T-helper 17 cell (primary cell): Measurements from ENCODE around the gene GPNMB. TPM values are rescaled to one million over a fixed set of nuclear protein-coding genes. Genes with fewer than 3 reads are reported as not detected.
"Not testable (repeated sequence)": the region's sequence is repeated elsewhere in the genome, so short reads cannot be mapped to it uniquely, and the experiment has no call there.

Experiments used
- ATAC-seq: fragments of 150-1000 bp; cut with Tn5 transposase; 2 replicates; pipeline ENCODE4 v1.10.0; 2021; ENCODE audit warnings: mild to moderate bottlenecking, moderate library complexity
- DNase-seq, 3 donors: peaks; one replicate each; pipeline versions ENCODE4 v3.0.0 to v3.0.0-alpha.2; 2020 to 2021
- H3K9me3 ChIP-seq: one replicate; pipeline ENCODE4 v1.7.0; 2013; ENCODE audit warnings: low read length, mild to moderate bottlenecking; ENCODE audit not compliant: control insufficient read depth, poor library complexity, severe bottlenecking
- H3K27ac Mint-ChIP-seq: one replicate; pipeline ENCODE4 v1.8.0; 2022; ENCODE audit warnings: mild to moderate bottlenecking, moderate library complexity, mixed read lengths
- H3K27me3 Mint-ChIP-seq: one replicate; pipeline ENCODE4 v1.8.0; 2022; ENCODE audit warnings: mixed read lengths
- H3K36me3 Mint-ChIP-seq: one replicate; pipeline ENCODE4 v1.8.0; 2022; ENCODE audit warnings: low read depth, mixed read lengths
- H3K4me1 Mint-ChIP-seq: one replicate; pipeline ENCODE4 v1.8.0; 2022; ENCODE audit warnings: mild to moderate bottlenecking, mixed read lengths
- H3K4me3 Mint-ChIP-seq: one replicate; pipeline ENCODE4 v1.8.0; 2022; ENCODE audit warnings: mild to moderate bottlenecking, moderate library complexity, mixed read lengths
- total RNA-seq, 4 donors: library from RNA in 2 of 4; stranded (reverse) in 2 of 4; gene quantifications; one replicate each; pipeline ENCODE4 v1.2.3 and lab custom pipeline; 2022 to 2026

Gene GPNMB
- total RNA-seq, 2 donors from 2014 or later = not detected

DNA sequence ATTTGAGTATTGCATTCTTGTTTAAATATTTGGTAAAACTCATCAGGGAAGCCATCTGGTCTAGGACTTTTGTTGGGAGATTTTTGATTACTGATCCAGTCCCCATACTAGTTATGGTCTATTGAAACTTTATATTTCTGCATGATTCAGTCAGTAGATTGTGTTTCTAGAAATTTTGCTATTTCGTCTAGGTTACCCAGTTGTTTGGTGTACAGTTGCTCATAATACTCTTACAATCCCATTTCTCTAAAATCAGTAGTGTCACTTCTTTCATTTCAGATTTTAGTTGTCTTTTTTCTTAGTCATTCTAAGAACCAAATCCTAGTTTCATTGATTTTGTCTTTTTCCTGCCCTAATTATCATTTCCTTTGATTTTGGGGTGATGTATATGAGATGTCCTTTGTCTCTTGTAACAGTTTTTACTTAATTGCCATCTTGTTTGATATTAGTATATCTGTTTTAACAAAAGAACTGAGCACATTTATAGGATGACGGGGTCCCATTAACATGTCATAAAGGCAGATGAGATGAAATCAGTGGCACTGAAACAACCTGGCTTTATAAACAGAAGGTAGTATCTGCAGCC, 60.5 kb downstream of the GPNMB start:
- Mint-ChIP-seq H3K36me3 (peaks cover 11% of the 10 kb centered on the region), H3K4me3 (no peak overlapping the region), H3K27ac (no peak overlapping the region)

DNA sequence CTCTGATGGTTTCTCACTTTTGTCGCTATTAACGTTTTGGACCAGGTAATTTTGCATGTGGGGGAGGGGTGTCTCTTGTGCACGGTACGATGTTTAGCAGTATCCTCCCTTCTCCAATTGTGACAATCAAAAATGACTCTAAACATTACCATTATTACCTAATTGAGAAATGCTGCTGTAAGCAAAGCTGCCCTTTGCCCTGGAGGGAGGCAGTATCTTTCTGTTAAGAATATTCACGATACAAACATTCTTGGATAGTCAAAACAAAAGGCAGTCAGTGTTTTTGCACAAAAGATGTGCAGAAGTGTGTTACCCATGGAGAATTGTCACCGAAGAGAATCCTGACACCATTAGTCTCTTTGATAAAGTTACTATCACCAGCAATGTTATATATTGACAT, 62.2 kb downstream of the GPNMB start:
- no peak for ATAC-seq
- no peaks in the 10 kb centered on the region for H3K9me3 ChIP-seq
- Mint-ChIP-seq H3K4me1 (peaks cover 25% of the 10 kb centered on the region), H3K27ac (no peak overlapping the region), H3K27me3 (no peaks in the 10 kb centered on the region), H3K4me3 (no peak overlapping the region), H3K36me3 (peaks cover 11% of the 10 kb centered on the region)
- DNase-seq = no peak

More for the DNA sequence above, 60.5 kb downstream of the GPNMB start:
- no peaks in the 10 kb centered on the region for H3K9me3 ChIP-seq
- no peaks in the 10 kb centered on the region for H3K27me3 Mint-ChIP-seq
- H3K4me1 Mint-ChIP-seq = peaks cover 35% of the 10 kb centered on the region
- ATAC-seq = no peak
- DNase-seq = no peak

DNA sequence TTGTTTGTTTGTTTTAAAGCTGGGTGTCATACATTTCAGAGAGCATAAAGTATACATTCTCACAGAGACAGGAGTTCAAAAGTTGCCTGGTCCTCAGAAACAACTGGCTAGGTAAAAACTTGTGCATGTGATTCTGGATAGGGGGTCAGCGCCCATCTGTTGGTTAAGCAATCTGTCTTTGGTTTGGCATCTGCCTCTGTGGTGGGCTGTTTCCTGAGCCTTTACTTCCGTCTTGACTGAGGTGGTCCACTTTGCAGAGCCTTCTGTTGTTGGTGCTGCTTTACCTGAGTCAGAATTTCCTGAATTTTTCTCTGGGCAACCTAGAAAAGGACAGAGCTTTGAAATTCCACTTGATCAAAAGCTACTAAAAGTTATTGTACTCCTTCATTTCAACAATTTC, 65.6 kb downstream of the GPNMB start:
- not testable (repeated sequence) for H3K4me3 Mint-ChIP-seq, DNase-seq, H3K9me3 ChIP-seq, H3K4me1 Mint-ChIP-seq, H3K27me3 Mint-ChIP-seq, ATAC-seq, H3K27ac Mint-ChIP-seq
- H3K36me3 Mint-ChIP-seq = peaks cover 11% of the 10 kb centered on the region

GRCh38 chr7:23315366-23315765, 68.8 kb downstream of the GPNMB start:
- Mint-ChIP-seq H3K36me3 (peaks cover 2% of the 10 kb centered on the region), H3K27me3 (peaks cover 16% of the 10 kb centered on the region), H3K4me1 (no peaks in the 10 kb centered on the region), H3K27ac (no peak overlapping the region), H3K4me3 (no peak overlapping the region)
- no peak for ATAC-seq
- no peaks in the 10 kb centered on the region for H3K9me3 ChIP-seq
- DNase-seq = no peak

Other genes starting within 250 kb of the GPNMB start
- gene HYCC1, start 232.6 kb upstream of the GPNMB start, total RNA-seq = 10 to 100 TPM; 19.6 to 24.9 TPM
- 10 to 100 TPM; 12.8 to 14.5 TPM for gene KLHL7, start 141.0 kb upstream of the GPNMB start, total RNA-seq
- 10 to 100 TPM; 26.0 to 28.4 TPM for gene NUP42, start 64.7 kb upstream of the GPNMB start, total RNA-seq
- gene MALSU1, start 52.6 kb downstream of the GPNMB start, total RNA-seq = 10 to 100 TPM; 26.2 to 30.5 TPM
- 10 to 100 TPM in 1 of 2 donors, 1 to 10 TPM in 1; 1.4 to 11.0 TPM for gene IGF2BP3, start 223.7 kb downstream of the GPNMB start, total RNA-seq